Measurements from ENCODE around the gene TCP10L. TPM values are rescaled to one million over a fixed set of nuclear protein-coding genes. Genes with fewer than 3 reads are reported as not detected.

The TCP10L gene
- total RNA-seq, 1 experiment from 2014 or later = 1.2 TPM

DNA sequence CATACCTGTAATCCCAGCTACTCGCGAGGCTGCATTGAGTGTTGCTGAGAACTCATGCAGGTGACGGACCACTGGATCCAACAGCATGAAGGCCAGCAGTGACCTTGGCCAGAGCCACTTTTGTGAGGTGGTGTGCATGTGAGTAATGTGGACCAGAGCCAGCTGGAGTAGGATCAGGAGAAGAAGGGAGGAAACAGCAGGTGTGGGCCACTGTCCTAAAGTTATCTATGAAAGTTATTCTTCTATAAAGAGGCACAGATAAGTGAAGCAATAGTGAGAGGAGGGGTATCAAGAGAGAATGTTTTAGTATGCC, 47.8 kb downstream of the TCP10L start (continued):
- TF ChIP-seq, protein P1, sequence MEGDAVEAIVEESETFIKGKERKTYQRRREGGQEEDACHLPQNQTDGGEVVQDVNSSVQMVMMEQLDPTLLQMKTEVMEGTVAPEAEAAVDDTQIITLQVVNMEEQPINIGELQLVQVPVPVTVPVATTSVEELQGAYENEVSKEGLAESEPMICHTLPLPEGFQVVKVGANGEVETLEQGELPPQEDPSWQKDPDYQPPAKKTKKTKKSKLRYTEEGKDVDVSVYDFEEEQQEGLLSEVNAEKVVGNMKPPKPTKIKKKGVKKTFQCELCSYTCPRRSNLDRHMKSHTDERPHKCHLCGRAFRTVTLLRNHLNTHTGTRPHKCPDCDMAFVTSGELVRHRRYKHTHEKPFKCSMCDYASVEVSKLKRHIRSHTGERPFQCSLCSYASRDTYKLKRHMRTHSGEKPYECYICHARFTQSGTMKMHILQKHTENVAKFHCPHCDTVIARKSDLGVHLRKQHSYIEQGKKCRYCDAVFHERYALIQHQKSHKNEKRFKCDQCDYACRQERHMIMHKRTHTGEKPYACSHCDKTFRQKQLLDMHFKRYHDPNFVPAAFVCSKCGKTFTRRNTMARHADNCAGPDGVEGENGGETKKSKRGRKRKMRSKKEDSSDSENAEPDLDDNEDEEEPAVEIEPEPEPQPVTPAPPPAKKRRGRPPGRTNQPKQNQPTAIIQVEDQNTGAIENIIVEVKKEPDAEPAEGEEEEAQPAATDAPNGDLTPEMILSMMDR (IDR thresholded peaks at IDR 0.05) = no peak
- TF ChIP-seq, protein P2, sequence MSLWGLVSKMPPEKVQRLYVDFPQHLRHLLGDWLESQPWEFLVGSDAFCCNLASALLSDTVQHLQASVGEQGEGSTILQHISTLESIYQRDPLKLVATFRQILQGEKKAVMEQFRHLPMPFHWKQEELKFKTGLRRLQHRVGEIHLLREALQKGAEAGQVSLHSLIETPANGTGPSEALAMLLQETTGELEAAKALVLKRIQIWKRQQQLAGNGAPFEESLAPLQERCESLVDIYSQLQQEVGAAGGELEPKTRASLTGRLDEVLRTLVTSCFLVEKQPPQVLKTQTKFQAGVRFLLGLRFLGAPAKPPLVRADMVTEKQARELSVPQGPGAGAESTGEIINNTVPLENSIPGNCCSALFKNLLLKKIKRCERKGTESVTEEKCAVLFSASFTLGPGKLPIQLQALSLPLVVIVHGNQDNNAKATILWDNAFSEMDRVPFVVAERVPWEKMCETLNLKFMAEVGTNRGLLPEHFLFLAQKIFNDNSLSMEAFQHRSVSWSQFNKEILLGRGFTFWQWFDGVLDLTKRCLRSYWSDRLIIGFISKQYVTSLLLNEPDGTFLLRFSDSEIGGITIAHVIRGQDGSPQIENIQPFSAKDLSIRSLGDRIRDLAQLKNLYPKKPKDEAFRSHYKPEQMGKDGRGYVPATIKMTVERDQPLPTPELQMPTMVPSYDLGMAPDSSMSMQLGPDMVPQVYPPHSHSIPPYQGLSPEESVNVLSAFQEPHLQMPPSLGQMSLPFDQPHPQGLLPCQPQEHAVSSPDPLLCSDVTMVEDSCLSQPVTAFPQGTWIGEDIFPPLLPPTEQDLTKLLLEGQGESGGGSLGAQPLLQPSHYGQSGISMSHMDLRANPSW (CRISPR knock-in tag; conservative IDR thresholded peaks at IDR 0.05; ENCODE audit: low read depth) = no peak
- TF ChIP-seq, protein P3, sequence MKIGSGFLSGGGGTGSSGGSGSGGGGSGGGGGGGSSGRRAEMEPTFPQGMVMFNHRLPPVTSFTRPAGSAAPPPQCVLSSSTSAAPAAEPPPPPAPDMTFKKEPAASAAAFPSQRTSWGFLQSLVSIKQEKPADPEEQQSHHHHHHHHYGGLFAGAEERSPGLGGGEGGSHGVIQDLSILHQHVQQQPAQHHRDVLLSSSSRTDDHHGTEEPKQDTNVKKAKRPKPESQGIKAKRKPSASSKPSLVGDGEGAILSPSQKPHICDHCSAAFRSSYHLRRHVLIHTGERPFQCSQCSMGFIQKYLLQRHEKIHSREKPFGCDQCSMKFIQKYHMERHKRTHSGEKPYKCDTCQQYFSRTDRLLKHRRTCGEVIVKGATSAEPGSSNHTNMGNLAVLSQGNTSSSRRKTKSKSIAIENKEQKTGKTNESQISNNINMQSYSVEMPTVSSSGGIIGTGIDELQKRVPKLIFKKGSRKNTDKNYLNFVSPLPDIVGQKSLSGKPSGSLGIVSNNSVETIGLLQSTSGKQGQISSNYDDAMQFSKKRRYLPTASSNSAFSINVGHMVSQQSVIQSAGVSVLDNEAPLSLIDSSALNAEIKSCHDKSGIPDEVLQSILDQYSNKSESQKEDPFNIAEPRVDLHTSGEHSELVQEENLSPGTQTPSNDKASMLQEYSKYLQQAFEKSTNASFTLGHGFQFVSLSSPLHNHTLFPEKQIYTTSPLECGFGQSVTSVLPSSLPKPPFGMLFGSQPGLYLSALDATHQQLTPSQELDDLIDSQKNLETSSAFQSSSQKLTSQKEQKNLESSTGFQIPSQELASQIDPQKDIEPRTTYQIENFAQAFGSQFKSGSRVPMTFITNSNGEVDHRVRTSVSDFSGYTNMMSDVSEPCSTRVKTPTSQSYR (CRISPR knock-in tag; IDR thresholded peaks at IDR 0.05) = no peak
- no peak for TF ChIP-seq ZNF416 (CRISPR knock-in tag; IDR thresholded peaks at IDR 0.05)

DNA sequence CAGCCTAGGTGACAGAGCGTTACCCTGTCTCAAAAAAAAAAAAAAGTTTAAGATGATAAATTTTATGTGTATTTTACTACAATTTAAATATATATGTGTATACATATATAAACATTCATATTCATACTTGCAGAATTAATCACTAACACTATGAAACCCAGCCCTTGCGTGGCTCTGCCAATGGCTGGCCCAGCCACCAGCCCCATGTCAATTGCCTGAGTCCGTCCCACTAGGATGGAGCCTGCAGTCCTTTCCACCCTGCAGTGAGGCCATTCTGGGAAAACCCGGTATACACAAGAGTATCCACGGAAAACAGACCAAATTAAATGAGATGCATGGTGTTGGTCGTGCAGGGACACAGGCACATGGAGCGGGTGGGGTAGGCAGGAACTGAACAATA, 49.7 kb downstream of the TCP10L start:
- H3K36me3 Mint-ChIP-seq = peaks cover 14% of the 10 kb centered on the region
- H3K27me3 Mint-ChIP-seq (ENCODE audit: low read depth) = no peaks in the 10 kb centered on the region
- H3K27ac Mint-ChIP-seq = no peak overlapping the region
- CTCF ChIA-PET = no interaction called here
- H3K9me3 Mint-ChIP-seq = peaks cover 14% of the 10 kb centered on the region
- POLR2A ChIA-PET = no interaction called here
- DNase-seq (ENCODE audit: low spot score) = no peak
- peaks cover 20% of the 10 kb centered on the region for H3K4me1 Mint-ChIP-seq
- no peak for ATAC-seq
- TF ChIP-seq, protein P4, sequence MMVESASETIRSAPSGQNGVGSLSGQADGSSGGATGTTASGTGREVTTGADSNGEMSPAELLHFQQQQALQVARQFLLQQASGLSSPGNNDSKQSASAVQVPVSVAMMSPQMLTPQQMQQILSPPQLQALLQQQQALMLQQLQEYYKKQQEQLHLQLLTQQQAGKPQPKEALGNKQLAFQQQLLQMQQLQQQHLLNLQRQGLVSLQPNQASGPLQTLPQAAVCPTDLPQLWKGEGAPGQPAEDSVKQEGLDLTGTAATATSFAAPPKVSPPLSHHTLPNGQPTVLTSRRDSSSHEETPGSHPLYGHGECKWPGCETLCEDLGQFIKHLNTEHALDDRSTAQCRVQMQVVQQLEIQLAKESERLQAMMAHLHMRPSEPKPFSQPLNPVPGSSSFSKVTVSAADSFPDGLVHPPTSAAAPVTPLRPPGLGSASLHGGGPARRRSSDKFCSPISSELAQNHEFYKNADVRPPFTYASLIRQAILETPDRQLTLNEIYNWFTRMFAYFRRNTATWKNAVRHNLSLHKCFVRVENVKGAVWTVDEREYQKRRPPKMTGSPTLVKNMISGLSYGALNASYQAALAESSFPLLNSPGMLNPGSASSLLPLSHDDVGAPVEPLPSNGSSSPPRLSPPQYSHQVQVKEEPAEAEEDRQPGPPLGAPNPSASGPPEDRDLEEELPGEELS (CRISPR knock-in tag; IDR thresholded peaks at IDR 0.05) = no peak
- TF ChIP-seq TP53 (CRISPR knock-in tag; IDR thresholded peaks at IDR 0.05) (no peak), ZNF317 (CRISPR knock-in tag; IDR thresholded peaks at IDR 0.05; ENCODE audit: borderline replicate concordance, low read depth) (no peak), ZNF423 (CRISPR knock-in tag; IDR thresholded peaks at IDR 0.05) (no peak), ELF4 (CRISPR knock-in tag; IDR thresholded peaks at IDR 0.05; ENCODE audit: low read depth) (no peak), CREB1 (CRISPR knock-in tag; IDR thresholded peaks at IDR 0.05) (no peak), OVOL2 (CRISPR knock-in tag; IDR thresholded peaks at IDR 0.05; ENCODE audit: borderline replicate concordance) (no peak), TCF7 (CRISPR knock-in tag; IDR thresholded peaks at IDR 0.05; ENCODE audit: low read depth) (no peak), TEAD4 (CRISPR knock-in tag; IDR thresholded peaks at IDR 0.05) (no peak)
- TF ChIP-seq, protein P5, sequence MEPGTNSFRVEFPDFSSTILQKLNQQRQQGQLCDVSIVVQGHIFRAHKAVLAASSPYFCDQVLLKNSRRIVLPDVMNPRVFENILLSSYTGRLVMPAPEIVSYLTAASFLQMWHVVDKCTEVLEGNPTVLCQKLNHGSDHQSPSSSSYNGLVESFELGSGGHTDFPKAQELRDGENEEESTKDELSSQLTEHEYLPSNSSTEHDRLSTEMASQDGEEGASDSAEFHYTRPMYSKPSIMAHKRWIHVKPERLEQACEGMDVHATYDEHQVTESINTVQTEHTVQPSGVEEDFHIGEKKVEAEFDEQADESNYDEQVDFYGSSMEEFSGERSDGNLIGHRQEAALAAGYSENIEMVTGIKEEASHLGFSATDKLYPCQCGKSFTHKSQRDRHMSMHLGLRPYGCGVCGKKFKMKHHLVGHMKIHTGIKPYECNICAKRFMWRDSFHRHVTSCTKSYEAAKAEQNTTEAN (CRISPR knock-in tag; IDR thresholded peaks at IDR 0.05) = no peak
- TF ChIP-seq, protein P6, sequence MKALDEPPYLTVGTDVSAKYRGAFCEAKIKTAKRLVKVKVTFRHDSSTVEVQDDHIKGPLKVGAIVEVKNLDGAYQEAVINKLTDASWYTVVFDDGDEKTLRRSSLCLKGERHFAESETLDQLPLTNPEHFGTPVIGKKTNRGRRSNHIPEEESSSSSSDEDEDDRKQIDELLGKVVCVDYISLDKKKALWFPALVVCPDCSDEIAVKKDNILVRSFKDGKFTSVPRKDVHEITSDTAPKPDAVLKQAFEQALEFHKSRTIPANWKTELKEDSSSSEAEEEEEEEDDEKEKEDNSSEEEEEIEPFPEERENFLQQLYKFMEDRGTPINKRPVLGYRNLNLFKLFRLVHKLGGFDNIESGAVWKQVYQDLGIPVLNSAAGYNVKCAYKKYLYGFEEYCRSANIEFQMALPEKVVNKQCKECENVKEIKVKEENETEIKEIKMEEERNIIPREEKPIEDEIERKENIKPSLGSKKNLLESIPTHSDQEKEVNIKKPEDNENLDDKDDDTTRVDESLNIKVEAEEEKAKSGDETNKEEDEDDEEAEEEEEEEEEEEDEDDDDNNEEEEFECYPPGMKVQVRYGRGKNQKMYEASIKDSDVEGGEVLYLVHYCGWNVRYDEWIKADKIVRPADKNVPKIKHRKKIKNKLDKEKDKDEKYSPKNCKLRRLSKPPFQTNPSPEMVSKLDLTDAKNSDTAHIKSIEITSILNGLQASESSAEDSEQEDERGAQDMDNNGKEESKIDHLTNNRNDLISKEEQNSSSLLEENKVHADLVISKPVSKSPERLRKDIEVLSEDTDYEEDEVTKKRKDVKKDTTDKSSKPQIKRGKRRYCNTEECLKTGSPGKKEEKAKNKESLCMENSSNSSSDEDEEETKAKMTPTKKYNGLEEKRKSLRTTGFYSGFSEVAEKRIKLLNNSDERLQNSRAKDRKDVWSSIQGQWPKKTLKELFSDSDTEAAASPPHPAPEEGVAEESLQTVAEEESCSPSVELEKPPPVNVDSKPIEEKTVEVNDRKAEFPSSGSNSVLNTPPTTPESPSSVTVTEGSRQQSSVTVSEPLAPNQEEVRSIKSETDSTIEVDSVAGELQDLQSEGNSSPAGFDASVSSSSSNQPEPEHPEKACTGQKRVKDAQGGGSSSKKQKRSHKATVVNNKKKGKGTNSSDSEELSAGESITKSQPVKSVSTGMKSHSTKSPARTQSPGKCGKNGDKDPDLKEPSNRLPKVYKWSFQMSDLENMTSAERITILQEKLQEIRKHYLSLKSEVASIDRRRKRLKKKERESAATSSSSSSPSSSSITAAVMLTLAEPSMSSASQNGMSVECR (CRISPR knock-in tag; IDR thresholded peaks at IDR 0.05; ENCODE audit: borderline replicate concordance) = no peak
- TF ChIP-seq, protein P7, sequence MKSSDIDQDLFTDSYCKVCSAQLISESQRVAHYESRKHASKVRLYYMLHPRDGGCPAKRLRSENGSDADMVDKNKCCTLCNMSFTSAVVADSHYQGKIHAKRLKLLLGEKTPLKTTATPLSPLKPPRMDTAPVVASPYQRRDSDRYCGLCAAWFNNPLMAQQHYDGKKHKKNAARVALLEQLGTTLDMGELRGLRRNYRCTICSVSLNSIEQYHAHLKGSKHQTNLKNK (CRISPR knock-in tag; IDR thresholded peaks at IDR 0.05) = no peak
- TF ChIP-seq, protein P2 (CRISPR knock-in tag; conservative IDR thresholded peaks at IDR 0.05; ENCODE audit: low read depth) = no peak
- no peak overlapping the region for H3K4me3 Mint-ChIP-seq

Measured in WTC11 (cell line).